GM23248 (cell line): ENCODE measurements around the gene TMEM108.

ENCODE experiments used
- EZH2 ChIP-seq: fragments of 200-600 bp; sonication (generic); IDR thresholded peaks from 2 replicates; pipeline ENCODE4 v1.6.1; 2018; ENCODE audit warnings: antibody characterized with exemption, mild to moderate bottlenecking; ENCODE audit not compliant: insufficient read depth, poor library complexity, severe bottlenecking
- EZH2phosphoT487 ChIP-seq: fragments of 200-600 bp; sonication (generic); IDR thresholded peaks from 2 replicates; pipeline ENCODE4 v1.6.1; 2018; ENCODE audit warnings: antibody characterized with exemption, moderate library complexity, mild to moderate bottlenecking, low read depth; ENCODE audit not compliant: insufficient read depth

- TF ChIP-seq EZH2phosphoT487, result no peak
- no peak for TF ChIP-seq EZH2
These were observed 173.3 kb downstream of the TMEM108 start for GRCh38 chr3:133211449-133211848.
